Trophoblast cell (in vitro differentiated cells and primary cell): ENCODE data around the gene CCT7.
A peak's percentile ranks its signal among the peaks of the same experiment; 100 is the strongest.

ENCODE experiments used
- DNase-seq, 2 donors: peaks; one replicate each; pipeline ENCODE4 v3.0.0-alpha.2; 2016
- H2AFZ ChIP-seq: 2 replicates; pipeline ENCODE4 v1.6.1; 2013; ENCODE audit warnings: low read length, moderate library complexity, mild to moderate bottlenecking; ENCODE audit not compliant: insufficient read depth, poor library complexity
- H2AK5ac ChIP-seq: 2 replicates; pipeline ENCODE4 v1.6.1; 2013; ENCODE audit warnings: mild to moderate bottlenecking, low read length
- H2BK120ac ChIP-seq: 2 replicates; pipeline ENCODE4 v1.6.1; 2013; ENCODE audit warnings: low read length, mild to moderate bottlenecking, moderate library complexity; ENCODE audit not compliant: insufficient read depth, poor library complexity
- H2BK12ac ChIP-seq: 2 replicates; pipeline ENCODE4 v1.6.1; 2013; ENCODE audit warnings: mild to moderate bottlenecking, low read length, moderate library complexity
- H2BK5ac ChIP-seq: 2 replicates; pipeline ENCODE4 v1.6.1; 2013; ENCODE audit warnings: low read length, low read depth, moderate library complexity, mild to moderate bottlenecking; ENCODE audit not compliant: poor library complexity
- H3K14ac ChIP-seq: 2 replicates; pipeline ENCODE4 v1.6.1; 2013; ENCODE audit warnings: mild to moderate bottlenecking, low read length
- H3K18ac ChIP-seq: 2 replicates; pipeline ENCODE4 v1.6.1; 2013; ENCODE audit warnings: mild to moderate bottlenecking, low read length
- H3K23ac ChIP-seq: 2 replicates; pipeline ENCODE4 v1.6.1; 2013; ENCODE audit warnings: low read length
- H3K27ac ChIP-seq: 2 replicates; pipeline ENCODE4 v1.5.1; 2013; ENCODE audit warnings: low read depth, mild to moderate bottlenecking, inconsistent platforms, low read length, moderate library complexity
- H3K27me3 ChIP-seq: 2 replicates; pipeline ENCODE4 v1.6.1; 2013; ENCODE audit warnings: inconsistent platforms, mild to moderate bottlenecking, low read length, moderate library complexity; ENCODE audit not compliant: insufficient read depth
- H3K36me3 ChIP-seq, 2 experiments: 1 replicate in 1 of 2; 2 replicates in 1 of 2; pipeline ENCODE4 v1.6.1; 2013; ENCODE audit warnings: low read length in 2 of 2, mild to moderate bottlenecking in 2 of 2, moderate library complexity in 1 of 2; ENCODE audit not compliant: insufficient read depth in 2 of 2, control insufficient read depth in 1 of 2
- H3K4ac ChIP-seq: 2 replicates; pipeline ENCODE4 v1.6.1; 2013; ENCODE audit warnings: low read depth, mild to moderate bottlenecking, low read length, moderate library complexity
- H3K4me1 ChIP-seq, 2 experiments: 1 replicate in 1 of 2; 2 replicates in 1 of 2; pipeline ENCODE4 v1.6.1; 2013; ENCODE audit warnings: low read length in 2 of 2, mild to moderate bottlenecking in 2 of 2, moderate library complexity in 1 of 2; ENCODE audit not compliant: insufficient read depth in 2 of 2, control insufficient read depth in 1 of 2
- H3K4me2 ChIP-seq: 2 replicates; pipeline ENCODE4 v1.6.1; 2013; ENCODE audit warnings: inconsistent platforms, mild to moderate bottlenecking, low read length, moderate library complexity
- H3K4me3 ChIP-seq: 2 replicates; pipeline ENCODE4 v1.5.1; 2013; ENCODE audit warnings: mild to moderate bottlenecking, low read depth, low read length, inconsistent platforms
- H3K79me1 ChIP-seq: one replicate; pipeline ENCODE4 v1.6.1; 2013; ENCODE audit warnings: low read length
- H3K79me2 ChIP-seq: 2 replicates; pipeline ENCODE4 v1.6.1; 2013; ENCODE audit warnings: low read length, mild to moderate bottlenecking; ENCODE audit not compliant: control insufficient read depth, insufficient read depth, poor library complexity
- H3K9ac ChIP-seq: 2 replicates; pipeline ENCODE4 v1.6.1; 2013; ENCODE audit warnings: mild to moderate bottlenecking, low read length
- H3K9me3 ChIP-seq: 2 replicates; pipeline ENCODE4 v1.6.1; 2013; ENCODE audit warnings: low read depth, mild to moderate bottlenecking, control low read depth, inconsistent platforms, low read length; ENCODE audit not compliant: insufficient read depth
- H4K12ac ChIP-seq: 2 replicates; pipeline ENCODE4 v1.6.1; 2013; ENCODE audit warnings: low read depth, mild to moderate bottlenecking, low read length, moderate library complexity
- H4K8ac ChIP-seq: 2 replicates; pipeline ENCODE4 v1.6.1; 2013; ENCODE audit warnings: low read depth, mild to moderate bottlenecking, low read length, moderate library complexity
- H4K91ac ChIP-seq: one replicate; pipeline ENCODE4 v1.6.1; 2013; ENCODE audit warnings: low read depth, mild to moderate bottlenecking, low read length, moderate library complexity
- WGBS: extraction: QIAGEN DNeasy Blood & Tissue Kit; methylation state at CpG from one replicate; pipeline ENCODE4 v1.1.7; 2013; ENCODE audit warnings: missing lambda C conversion rate; ENCODE audit not compliant: insufficient read length, insufficient coverage; ENCODE audit errors: extremely low coverage; 5-methylcytosine and 5-hydroxymethylcytosine counted together

CCT7 gene

GRCh38 chr2:73212448-73213176 lies 21.5 kb upstream of the CCT7 start:
- no peak overlapping the region for H3K27ac ChIP-seq
- no peak overlapping the region for H2BK5ac ChIP-seq
- no peak overlapping the region for H3K23ac ChIP-seq
- no peak overlapping the region for H2BK12ac ChIP-seq
- H2BK120ac ChIP-seq: no peak overlapping the region
- no peak overlapping the region for H3K14ac ChIP-seq
- no peaks in the 10 kb centered on the region for H3K36me3 ChIP-seq
- H3K4me1 ChIP-seq: peaks cover 0 to 5% of the 10 kb centered on the region in 2 experiments
- WGBS: no CpG with 5 or more reads among the region's 20 CpGs
- no peaks in the 10 kb centered on the region for H3K9me3 ChIP-seq
- no peak overlapping the region for H3K18ac ChIP-seq
- peak; percentile 71 to 80 for DNase-seq
- H4K12ac ChIP-seq: no peak overlapping the region
- no peak overlapping the region for H2AFZ ChIP-seq
- H3K79me1 ChIP-seq: peaks cover 5% of the 10 kb centered on the region
- peaks cover 5% of the 10 kb centered on the region for H3K79me2 ChIP-seq
- no peak overlapping the region for H3K4me3 ChIP-seq
- no peak overlapping the region for H3K4me2 ChIP-seq
- H4K91ac ChIP-seq: no peak overlapping the region
- H3K27me3 ChIP-seq: no peaks in the 10 kb centered on the region
- H3K4ac ChIP-seq: no peak overlapping the region
- no peak overlapping the region for H4K8ac ChIP-seq
- H3K9ac ChIP-seq: no peak overlapping the region
- H2AK5ac ChIP-seq: no peak overlapping the region

- Histone ChIP-seq H4K91ac (peak within 1 kb of the TSS; percentile 85), H3K9me3 (no peaks in the 10 kb centered on the region), H2BK5ac (no peak within 1 kb of the TSS), H3K79me1 (peaks cover 5% of the 10 kb centered on the region), H4K12ac (peak within 1 kb of the TSS; percentile 85), H3K18ac (peak within 1 kb of the TSS; percentile 14), H3K4me2 (peak within 1 kb of the TSS; percentile 88), H2AFZ (peak within 1 kb of the TSS; percentile 92), H3K23ac (no peak within 1 kb of the TSS), H3K79me2 (peaks cover 5% of the 10 kb centered on the region), H3K14ac (peak within 1 kb of the TSS; percentile 78), H4K8ac (peak within 1 kb of the TSS; percentile 89), H3K4me3 (peak within 1 kb of the TSS; percentile 95), H2BK120ac (peak within 1 kb of the TSS; percentile 52), H2BK12ac (no peak within 1 kb of the TSS), H3K9ac (peak within 1 kb of the TSS; percentile 74), H3K36me3 (peaks cover 0 to 3% of the 10 kb centered on the region in 2 experiments), H3K4me1 (peaks cover 0 to 5% of the 10 kb centered on the region in 2 experiments), H3K27ac (peak within 1 kb of the TSS; percentile 28), H3K4ac (peak within 1 kb of the TSS; percentile 44), H3K27me3 (no peaks in the 10 kb centered on the region), H2AK5ac (peak within 1 kb of the TSS; percentile 50)
- no CpG with 5 or more reads among the region's 64 CpGs for WGBS
- DNase-seq: peak; percentile 76 to 92
Measured at GRCh38 chr2:73214120-73215035, 19.7 kb upstream of the CCT7 start, which contains the start of gene SMYD5. Gene SMYD5, plus strand, starts transcription at chr2:73214245. Its CDS starts 22 bp downstream, at chr2:73214267.

GRCh38 chr2:73215254-73215653 lies 18.9 kb upstream of the CCT7 start:
- Histone ChIP-seq H3K27ac (no peak overlapping the region), H4K91ac (no peak overlapping the region), H3K18ac (no peak overlapping the region), H2AK5ac (no peak overlapping the region), H3K9ac (no peak overlapping the region), H3K23ac (no peak overlapping the region), H3K4me2 (no peak overlapping the region), H4K12ac (no peak overlapping the region), H3K36me3 (peaks cover 1 to 5% of the 10 kb centered on the region in 2 experiments), H2AFZ (no peak overlapping the region), H3K14ac (no peak overlapping the region), H3K4ac (no peak overlapping the region), H2BK5ac (no peak overlapping the region), H2BK120ac (no peak overlapping the region), H3K79me1 (peaks cover 5% of the 10 kb centered on the region), H3K4me3 (no peak overlapping the region), H3K27me3 (no peaks in the 10 kb centered on the region), H3K4me1 (peaks cover 0 to 7% of the 10 kb centered on the region in 2 experiments), H2BK12ac (no peak overlapping the region), H3K9me3 (no peaks in the 10 kb centered on the region), H3K79me2 (peaks cover 5% of the 10 kb centered on the region), H4K8ac (no peak overlapping the region)
- no peak for DNase-seq
- WGBS: no CpG with 5 or more reads among the region's 4 CpGs

- H2BK5ac ChIP-seq: no peak overlapping the region
- H3K23ac ChIP-seq: no peak overlapping the region
- H3K9ac ChIP-seq: no peak overlapping the region
- peaks cover 5% of the 10 kb centered on the region for H3K79me2 ChIP-seq
- no peak overlapping the region for H3K18ac ChIP-seq
- no CpG with 5 or more reads among the region's 5 CpGs for WGBS
- no peak overlapping the region for H4K12ac ChIP-seq
- H4K91ac ChIP-seq: no peak overlapping the region
- DNase-seq: no peak
- no peak overlapping the region for H3K4me3 ChIP-seq
- no peak overlapping the region for H2BK12ac ChIP-seq
- peaks cover 5% of the 10 kb centered on the region for H3K79me1 ChIP-seq
- H2AK5ac ChIP-seq: no peak overlapping the region
- H3K27me3 ChIP-seq: no peaks in the 10 kb centered on the region
- no peak overlapping the region for H3K4me2 ChIP-seq
- no peak overlapping the region for H2BK120ac ChIP-seq
- no peak overlapping the region for H3K27ac ChIP-seq
- no peak overlapping the region for H3K14ac ChIP-seq
- peaks cover 0 to 7% of the 10 kb centered on the region in 2 experiments for H3K4me1 ChIP-seq
- peaks cover 6 to 15% of the 10 kb centered on the region in 2 experiments for H3K36me3 ChIP-seq
- H4K8ac ChIP-seq: no peak overlapping the region
- H2AFZ ChIP-seq: no peak overlapping the region
- no peak overlapping the region for H3K4ac ChIP-seq
- H3K9me3 ChIP-seq: no peaks in the 10 kb centered on the region
Measured at GRCh38 chr2:73217160-73217559, 16.9 kb upstream of the CCT7 start.
